ENCODE results near the gene FRAS1.

The FRAS1 gene

GRCh38 chr4:78512357-78512920, 455.3 kb downstream of the FRAS1 start:
- WGBS: 91% methylated on average over 3 of the region's 3 CpGs
- no peaks in the 10 kb centered on the region for H3K9me3 ChIP-seq (ENCODE audit: insufficient read depth, low read depth, low read length)
- H3K4me1 ChIP-seq (ENCODE audit: insufficient read depth, low read length): no peaks in the 10 kb centered on the region
- H3K4me3 ChIP-seq (ENCODE audit: low read length): no peak overlapping the region
- H3K27ac ChIP-seq (ENCODE audit: low read depth, low read length): no peak overlapping the region
- no peaks in the 10 kb centered on the region for H3K27me3 ChIP-seq (ENCODE audit: insufficient read depth, low read length)
- peaks cover 71% of the 10 kb centered on the region for H3K36me3 ChIP-seq (ENCODE audit: insufficient read depth, low read length)
- no peak overlapping the region for H3K9ac ChIP-seq (ENCODE audit: low read depth, low read length)

- H3K36me3 ChIP-seq (ENCODE audit: insufficient read depth, low read length): peaks cover 61% of the 10 kb centered on the region
- 95% methylated on average over 3 of the region's 3 CpGs for WGBS
These were observed 456.4 kb downstream of the FRAS1 start for GRCh38 chr4:78513411-78513975.

GRCh38 chr4:78517050-78517652, 460.0 kb downstream of the FRAS1 start:
- H3K4me3 ChIP-seq (ENCODE audit: low read length): no peak overlapping the region
- no peaks in the 10 kb centered on the region for H3K27me3 ChIP-seq (ENCODE audit: insufficient read depth, low read length)
- no peak overlapping the region for H3K27ac ChIP-seq (ENCODE audit: low read depth, low read length)
- H3K36me3 ChIP-seq (ENCODE audit: insufficient read depth, low read length): peaks cover 52% of the 10 kb centered on the region
- no peaks in the 10 kb centered on the region for H3K9me3 ChIP-seq (ENCODE audit: insufficient read depth, low read depth, low read length)
- no peaks in the 10 kb centered on the region for H3K4me1 ChIP-seq (ENCODE audit: insufficient read depth, low read length)
- WGBS: 72% methylated on average over 1 of the region's 3 CpGs
- H3K9ac ChIP-seq (ENCODE audit: low read depth, low read length): no peak overlapping the region

More at GRCh38 chr4:78513411-78513975, 456.4 kb downstream of the FRAS1 start:
- Histone ChIP-seq H3K4me1 (ENCODE audit: insufficient read depth, low read length) (no peaks in the 10 kb centered on the region), H3K4me3 (ENCODE audit: low read length) (no peak overlapping the region), H3K9ac (ENCODE audit: low read depth, low read length) (no peak overlapping the region), H3K27me3 (ENCODE audit: insufficient read depth, low read length) (no peaks in the 10 kb centered on the region), H3K9me3 (ENCODE audit: insufficient read depth, low read depth, low read length) (no peaks in the 10 kb centered on the region), H3K27ac (ENCODE audit: low read depth, low read length) (no peak overlapping the region)

GRCh38 chr4:78518561-78518960, 461.4 kb downstream of the FRAS1 start:
- H3K36me3 ChIP-seq (ENCODE audit: insufficient read depth, low read length): peaks cover 53% of the 10 kb centered on the region
- H3K27me3 ChIP-seq (ENCODE audit: insufficient read depth, low read length): no peaks in the 10 kb centered on the region
- H3K9me3 ChIP-seq (ENCODE audit: insufficient read depth, low read depth, low read length): no peaks in the 10 kb centered on the region
- no peak overlapping the region for H3K27ac ChIP-seq (ENCODE audit: low read depth, low read length)
- H3K4me1 ChIP-seq (ENCODE audit: insufficient read depth, low read length): no peaks in the 10 kb centered on the region
- 92% methylated on average over 3 of the region's 3 CpGs for WGBS
- H3K9ac ChIP-seq (ENCODE audit: low read depth, low read length): no peak overlapping the region
- H3K4me3 ChIP-seq (ENCODE audit: low read length): no peak overlapping the region

GRCh38 chr4:78519962-78520361, 462.8 kb downstream of the FRAS1 start:
- Histone ChIP-seq H3K4me3 (ENCODE audit: low read length) (no peak overlapping the region), H3K9me3 (ENCODE audit: insufficient read depth, low read depth, low read length) (no peaks in the 10 kb centered on the region), H3K9ac (ENCODE audit: low read depth, low read length) (no peak overlapping the region), H3K27me3 (ENCODE audit: insufficient read depth, low read length) (no peaks in the 10 kb centered on the region), H3K4me1 (ENCODE audit: insufficient read depth, low read length) (no peaks in the 10 kb centered on the region), H3K36me3 (ENCODE audit: insufficient read depth, low read length) (peaks cover 57% of the 10 kb centered on the region), H3K27ac (ENCODE audit: low read depth, low read length) (no peak overlapping the region)
- 100% methylated on average over 2 of the region's 3 CpGs for WGBS

GRCh38 chr4:78520808-78521226, 463.7 kb downstream of the FRAS1 start:
- Histone ChIP-seq H3K4me3 (ENCODE audit: low read length) (no peak overlapping the region), H3K4me1 (ENCODE audit: insufficient read depth, low read length) (no peaks in the 10 kb centered on the region), H3K36me3 (ENCODE audit: insufficient read depth, low read length) (peaks cover 60% of the 10 kb centered on the region), H3K27me3 (ENCODE audit: insufficient read depth, low read length) (no peaks in the 10 kb centered on the region), H3K9me3 (ENCODE audit: insufficient read depth, low read depth, low read length) (no peaks in the 10 kb centered on the region), H3K9ac (ENCODE audit: low read depth, low read length) (no peak overlapping the region), H3K27ac (ENCODE audit: low read depth, low read length) (no peak overlapping the region)
- whole genome bisulfite sequencing: 94% methylated on average over 3 of the region's 3 CpGs

GRCh38 chr4:78524009-78524408, 466.9 kb downstream of the FRAS1 start:
- H3K36me3 ChIP-seq (ENCODE audit: insufficient read depth, low read length): peaks cover 78% of the 10 kb centered on the region
- WGBS: 38% methylated on average over 1 of the region's 1 CpG

GRCh38 chr4:78525559-78525958, 468.4 kb downstream of the FRAS1 start:
- no peaks in the 10 kb centered on the region for H3K9me3 ChIP-seq (ENCODE audit: insufficient read depth, low read depth, low read length)
- no peaks in the 10 kb centered on the region for H3K27me3 ChIP-seq (ENCODE audit: insufficient read depth, low read length)
- no peaks in the 10 kb centered on the region for H3K4me1 ChIP-seq (ENCODE audit: insufficient read depth, low read length)
- no peak overlapping the region for H3K9ac ChIP-seq (ENCODE audit: low read depth, low read length)
- no peak overlapping the region for H3K27ac ChIP-seq (ENCODE audit: low read depth, low read length)
- 90% methylated on average over 3 of the region's 3 CpGs for WGBS
- peaks cover 70% of the 10 kb centered on the region for H3K36me3 ChIP-seq (ENCODE audit: insufficient read depth, low read length)
- H3K4me3 ChIP-seq (ENCODE audit: low read length): no peak overlapping the region

More at GRCh38 chr4:78524009-78524408, 466.9 kb downstream of the FRAS1 start:
- Histone ChIP-seq H3K27me3 (ENCODE audit: insufficient read depth, low read length) (no peaks in the 10 kb centered on the region), H3K27ac (ENCODE audit: low read depth, low read length) (no peak overlapping the region), H3K4me3 (ENCODE audit: low read length) (no peak overlapping the region), H3K9me3 (ENCODE audit: insufficient read depth, low read depth, low read length) (no peaks in the 10 kb centered on the region), H3K9ac (ENCODE audit: low read depth, low read length) (no peak overlapping the region), H3K4me1 (ENCODE audit: insufficient read depth, low read length) (no peaks in the 10 kb centered on the region)

GRCh38 chr4:78527103-78527502, 470.0 kb downstream of the FRAS1 start:
- Histone ChIP-seq H3K9me3 (ENCODE audit: insufficient read depth, low read depth, low read length) (no peaks in the 10 kb centered on the region), H3K9ac (ENCODE audit: low read depth, low read length) (no peak overlapping the region), H3K27ac (ENCODE audit: low read depth, low read length) (no peak overlapping the region), H3K4me3 (ENCODE audit: low read length) (no peak overlapping the region), H3K4me1 (ENCODE audit: insufficient read depth, low read length) (no peaks in the 10 kb centered on the region), H3K27me3 (ENCODE audit: insufficient read depth, low read length) (no peaks in the 10 kb centered on the region), H3K36me3 (ENCODE audit: insufficient read depth, low read length) (peaks cover 55% of the 10 kb centered on the region)
- WGBS: 100% methylated on average over 1 of the region's 1 CpG

GRCh38 chr4:78527555-78527954, 470.4 kb downstream of the FRAS1 start:
- Histone ChIP-seq H3K36me3 (ENCODE audit: insufficient read depth, low read length) (peaks cover 51% of the 10 kb centered on the region), H3K9me3 (ENCODE audit: insufficient read depth, low read depth, low read length) (no peaks in the 10 kb centered on the region), H3K27me3 (ENCODE audit: insufficient read depth, low read length) (no peaks in the 10 kb centered on the region), H3K27ac (ENCODE audit: low read depth, low read length) (no peak overlapping the region), H3K9ac (ENCODE audit: low read depth, low read length) (no peak overlapping the region), H3K4me1 (ENCODE audit: insufficient read depth, low read length) (no peaks in the 10 kb centered on the region), H3K4me3 (ENCODE audit: low read length) (no peak overlapping the region)
- WGBS: 92% methylated on average over 4 of the region's 4 CpGs

GRCh38 chr4:78528327-78528726, 471.2 kb downstream of the FRAS1 start:
- no peak overlapping the region for H3K9ac ChIP-seq (ENCODE audit: low read depth, low read length)
- no peaks in the 10 kb centered on the region for H3K4me1 ChIP-seq (ENCODE audit: insufficient read depth, low read length)
- no peak overlapping the region for H3K27ac ChIP-seq (ENCODE audit: low read depth, low read length)
- H3K9me3 ChIP-seq (ENCODE audit: insufficient read depth, low read depth, low read length): no peaks in the 10 kb centered on the region
- WGBS: 85% methylated on average over 3 of the region's 3 CpGs
- no peaks in the 10 kb centered on the region for H3K27me3 ChIP-seq (ENCODE audit: insufficient read depth, low read length)
- peaks cover 44% of the 10 kb centered on the region for H3K36me3 ChIP-seq (ENCODE audit: insufficient read depth, low read length)
- no peak overlapping the region for H3K4me3 ChIP-seq (ENCODE audit: low read length)

Data from HUES64 (cell line).